Body of pancreas (tissue), 4 donors: ENCODE results near the gene UCP2. TPM values are rescaled to one million over a fixed set of nuclear protein-coding genes. Genes with fewer than 3 reads are reported as not detected.
A peak's percentile ranks its signal among the peaks of the same experiment; 100 is the strongest.

Experiments used
- ATAC-seq: fragments of 150-250 bp; one replicate; pipeline ENCODE4 v1.9.1; 2016
- DNase-seq, 4 donors: peaks; one replicate each; pipeline ENCODE4 v3.0.0-alpha.2; 2019
- H3K27ac ChIP-seq, 4 donors: fragments of 200-600 bp; sonication (generic); 1 replicate in 3 of 4; 2 replicates in 1 of 4; pipeline versions ENCODE4 v1.5.1 to v1.6.1; 2016 to 2019; ENCODE audit warnings: mild to moderate bottlenecking in 1 of 4, mixed read lengths in 1 of 4, moderate library complexity in 1 of 4
- H3K27me3 ChIP-seq, 2 donors: fragments of 200-600 bp; sonication (generic); one replicate each; pipeline ENCODE4 v1.6.0; 2016; ENCODE audit warnings: mild to moderate bottlenecking in 1 of 2
- H3K36me3 ChIP-seq, 2 donors: fragments of 200-600 bp; sonication (generic); replicated peaks in 1 of 2; 2 replicates each; pipeline ENCODE4 v1.5.1; 2016; ENCODE audit warnings: low read depth in 2 of 2; ENCODE audit not compliant: insufficient read depth in 1 of 2
- H3K4me1 ChIP-seq: fragments of 200-600 bp; sonication (generic); one replicate; pipeline ENCODE4 v1.6.0; 2016
- H3K4me3 ChIP-seq, 2 donors: fragments of 200-600 bp; sonication (generic); 1 replicate in 1 of 2; 2 replicates in 1 of 2; pipeline ENCODE4 v1.5.1; 2016 to 2019
- H3K9me3 ChIP-seq, 3 donors: fragments of 200-600 bp; sonication (generic); 1 replicate in 2 of 3; 2 replicates in 1 of 3; pipeline ENCODE4 v1.5.1; 2016
- POLR2A ChIP-seq, 3 donors: fragments of 450-650 bp; IDR thresholded peaks; one replicate each; pipeline ENCODE4 v1.6.1; 2016; ENCODE audit warnings: antibody characterized with exemption in 3 of 3, mild to moderate bottlenecking in 2 of 3
- WGBS, 2 donors: methylation state at CpG; one replicate each; pipeline ENCODE4 v1.1.5; 2017; 5-methylcytosine and 5-hydroxymethylcytosine counted together
- intact Hi-C: fragments of 100-400 bp; cut with DNase I; formaldehyde crosslinking; loops from one replicate; pipeline ENCODE4 v1.15.1; 2023
- total RNA-seq, 2 donors: library from RNA; depleted of rRNA; stranded (reverse); fragments of >200 nt; gene quantifications; one replicate each; pipeline ENCODE4 v1.1.0, GENCODE V29; 2016
- TF ChIP-seq, protein P1 (sequence below), 7 experiments: fragments of 450-650 bp in 4 of 7; fragments of 200-600 bp in 3 of 7; sonication (generic) in 3 of 7; IDR thresholded peaks; one replicate each; pipeline ENCODE4 v1.5.1; 2016 to 2019; ENCODE audit warnings: antibody characterized with exemption in 7 of 7

The UCP2 gene
- total RNA-seq, 2 donors from 2014 or later, result 10.9 to 17.1 TPM

GRCh38 chr11:73961321-73961720 is 21.3 kb downstream of the UCP2 start:
- Histone ChIP-seq H3K9me3 (no peaks in the 10 kb centered on the region), H3K27me3 (no peaks in the 10 kb centered on the region), H3K4me3 (no peak overlapping the region), H3K4me1 (peaks cover 1% of the 10 kb centered on the region), H3K36me3 (no peaks in the 10 kb centered on the region), H3K27ac (peak overlapping the region in 1 of 4 donors; percentile 12)
- intact Hi-C loops, result loop anchor here (10.0 kb wide), 1 partner anchor 203 kb away; no protein-coding TSS in a partner anchor
- no peak for ATAC-seq
- DNase-seq, result no peak
- WGBS, 2 donors, result 63 to 66% methylated on average over 4 of the region's 4 CpGs
- TF ChIP-seq POLR2A (IDR thresholded peaks at IDR 0.05), result no peak
- TF ChIP-seq, protein P1, sequence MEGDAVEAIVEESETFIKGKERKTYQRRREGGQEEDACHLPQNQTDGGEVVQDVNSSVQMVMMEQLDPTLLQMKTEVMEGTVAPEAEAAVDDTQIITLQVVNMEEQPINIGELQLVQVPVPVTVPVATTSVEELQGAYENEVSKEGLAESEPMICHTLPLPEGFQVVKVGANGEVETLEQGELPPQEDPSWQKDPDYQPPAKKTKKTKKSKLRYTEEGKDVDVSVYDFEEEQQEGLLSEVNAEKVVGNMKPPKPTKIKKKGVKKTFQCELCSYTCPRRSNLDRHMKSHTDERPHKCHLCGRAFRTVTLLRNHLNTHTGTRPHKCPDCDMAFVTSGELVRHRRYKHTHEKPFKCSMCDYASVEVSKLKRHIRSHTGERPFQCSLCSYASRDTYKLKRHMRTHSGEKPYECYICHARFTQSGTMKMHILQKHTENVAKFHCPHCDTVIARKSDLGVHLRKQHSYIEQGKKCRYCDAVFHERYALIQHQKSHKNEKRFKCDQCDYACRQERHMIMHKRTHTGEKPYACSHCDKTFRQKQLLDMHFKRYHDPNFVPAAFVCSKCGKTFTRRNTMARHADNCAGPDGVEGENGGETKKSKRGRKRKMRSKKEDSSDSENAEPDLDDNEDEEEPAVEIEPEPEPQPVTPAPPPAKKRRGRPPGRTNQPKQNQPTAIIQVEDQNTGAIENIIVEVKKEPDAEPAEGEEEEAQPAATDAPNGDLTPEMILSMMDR (IDR thresholded peaks at IDR 0.05), result no peak

GRCh38 chr11:73958521-73959141 is 24.0 kb downstream of the UCP2 start:
- WGBS, 2 donors, result 73 to 82% methylated on average over 13 to 17 of the region's 18 CpGs
- Histone ChIP-seq H3K4me1 (peaks cover 8% of the 10 kb centered on the region), H3K27me3 (no peaks in the 10 kb centered on the region), H3K27ac (no peak overlapping the region), H3K36me3 (no peaks in the 10 kb centered on the region), H3K4me3 (no peak overlapping the region), H3K9me3 (no peaks in the 10 kb centered on the region)
- no peak for ATAC-seq
- intact Hi-C loops, result no loop called here
- TF ChIP-seq, protein P1 (IDR thresholded peaks at IDR 0.05), result no peak
- TF ChIP-seq POLR2A (IDR thresholded peaks at IDR 0.05), result no peak
- DNase-seq, result no peak

- intact Hi-C loops, result no loop called here
- no peaks in the 10 kb centered on the region for H3K9me3 ChIP-seq
- 74 to 75% methylated on average over 25 of the region's 25 CpGs for WGBS, 2 donors
- DNase-seq (no peak), ATAC-seq (no peak)
- TF ChIP-seq POLR2A (IDR thresholded peaks at IDR 0.05), result no peak
- TF ChIP-seq, protein P1 (IDR thresholded peaks at IDR 0.05), result no peak
- H3K4me3 ChIP-seq, result no peak overlapping the region
- no peaks in the 10 kb centered on the region for H3K27me3 ChIP-seq
- H3K36me3 ChIP-seq, result no peaks in the 10 kb centered on the region
- H3K27ac ChIP-seq, result no peak overlapping the region
- H3K4me1 ChIP-seq, result peaks cover 8% of the 10 kb centered on the region
Measured at GRCh38 chr11:73957654-73958361, 24.8 kb downstream of the UCP2 start.

DNA sequence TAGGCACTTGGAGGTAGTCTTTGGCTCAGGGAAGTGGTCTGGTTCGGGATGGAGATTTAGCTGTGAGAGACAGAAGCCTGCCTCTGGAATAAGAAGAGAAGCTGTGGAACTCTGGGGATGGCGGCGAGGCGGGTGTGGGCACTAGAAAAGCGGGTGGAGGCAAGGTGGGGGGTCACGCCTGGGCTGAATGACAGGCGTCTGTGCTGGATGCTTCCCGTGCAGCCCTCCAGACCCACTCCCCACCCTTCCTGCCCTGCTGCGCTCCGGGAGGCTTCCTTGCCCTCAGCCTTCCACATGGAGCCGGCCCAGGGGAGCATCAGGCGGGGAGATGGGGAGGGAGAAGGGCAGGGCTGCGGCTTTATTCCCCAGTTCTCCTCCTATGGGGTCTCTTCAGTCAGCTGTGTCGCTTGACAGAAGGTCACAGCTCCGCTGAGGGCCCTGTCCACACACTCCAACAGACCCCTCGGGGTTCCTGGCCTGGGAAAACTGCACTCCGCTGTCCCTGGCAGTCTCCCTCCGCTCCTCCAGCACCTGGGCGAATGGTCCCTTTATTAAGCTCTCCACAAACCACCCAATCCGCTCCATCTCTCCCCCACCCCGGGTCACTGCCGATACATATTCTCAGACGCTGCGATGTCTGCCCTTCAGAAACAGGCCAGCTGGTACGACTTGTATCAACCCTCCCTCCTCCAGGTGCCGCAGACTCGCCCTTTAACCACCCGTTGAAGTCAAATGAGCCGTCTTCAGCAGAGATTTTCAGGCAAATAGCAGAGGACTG is 25.6 kb downstream of the UCP2 start:
- H3K36me3 ChIP-seq, result no peaks in the 10 kb centered on the region
- TF ChIP-seq POLR2A (IDR thresholded peaks at IDR 0.05), result no peak
- TF ChIP-seq, protein P1 (IDR thresholded peaks at IDR 0.05), result no peak
- intact Hi-C loops, result no loop called here
- no peak overlapping the region for H3K4me3 ChIP-seq
- 61 to 62% methylated on average over 24 to 29 of the region's 29 CpGs for WGBS, 2 donors
- no peaks in the 10 kb centered on the region for H3K27me3 ChIP-seq
- no peak for ATAC-seq
- DNase-seq, result no peak
- no peaks in the 10 kb centered on the region for H3K9me3 ChIP-seq
- no peak overlapping the region for H3K27ac ChIP-seq
- peaks cover 8% of the 10 kb centered on the region for H3K4me1 ChIP-seq
